Neural progenitor cell (in vitro differentiated cells): Measurements from ENCODE around the gene SEL1L3.

Source experiments
- EZH2 ChIP-seq: fragments of 200-600 bp; sonication (generic); IDR thresholded peaks from 2 replicates; pipeline ENCODE4 v1.6.1; 2017; ENCODE audit warnings: antibody characterized with exemption, mild to moderate bottlenecking, moderate library complexity
- EZH2phosphoT487 ChIP-seq: fragments of 200-600 bp; sonication (generic); IDR thresholded peaks from 2 replicates; pipeline ENCODE4 v1.6.1; 2017; ENCODE audit warnings: antibody characterized with exemption
- TF ChIP-seq, protein P1 (sequence below): fragments of 200-600 bp; sonication (generic); IDR thresholded peaks from 2 replicates; pipeline ENCODE4 v1.5.1; 2017; ENCODE audit warnings: antibody characterized with exemption, mild to moderate bottlenecking

DNA sequence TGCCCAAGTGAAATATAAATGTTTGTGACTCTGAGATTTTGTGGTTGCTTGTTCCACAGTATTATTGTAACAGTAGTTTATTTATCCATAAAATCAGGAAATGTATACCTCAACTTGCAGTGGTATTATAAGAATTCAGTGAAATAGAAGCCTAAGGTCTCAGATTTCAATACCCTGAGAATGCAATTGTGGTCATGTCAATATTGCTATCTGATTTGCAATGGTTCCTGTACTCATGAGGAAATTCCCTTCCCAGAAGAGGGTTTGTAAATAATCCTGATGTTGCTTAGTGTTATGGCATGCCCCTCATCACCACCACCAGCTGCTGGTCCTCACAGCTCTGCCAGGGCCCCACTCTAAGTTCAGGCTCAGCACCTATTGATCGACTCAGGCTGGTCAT is 139.4 kb downstream of the SEL1L3 start:
- TF ChIP-seq EZH2phosphoT487 (no peak), EZH2 (no peak)
- TF ChIP-seq, protein P1, sequence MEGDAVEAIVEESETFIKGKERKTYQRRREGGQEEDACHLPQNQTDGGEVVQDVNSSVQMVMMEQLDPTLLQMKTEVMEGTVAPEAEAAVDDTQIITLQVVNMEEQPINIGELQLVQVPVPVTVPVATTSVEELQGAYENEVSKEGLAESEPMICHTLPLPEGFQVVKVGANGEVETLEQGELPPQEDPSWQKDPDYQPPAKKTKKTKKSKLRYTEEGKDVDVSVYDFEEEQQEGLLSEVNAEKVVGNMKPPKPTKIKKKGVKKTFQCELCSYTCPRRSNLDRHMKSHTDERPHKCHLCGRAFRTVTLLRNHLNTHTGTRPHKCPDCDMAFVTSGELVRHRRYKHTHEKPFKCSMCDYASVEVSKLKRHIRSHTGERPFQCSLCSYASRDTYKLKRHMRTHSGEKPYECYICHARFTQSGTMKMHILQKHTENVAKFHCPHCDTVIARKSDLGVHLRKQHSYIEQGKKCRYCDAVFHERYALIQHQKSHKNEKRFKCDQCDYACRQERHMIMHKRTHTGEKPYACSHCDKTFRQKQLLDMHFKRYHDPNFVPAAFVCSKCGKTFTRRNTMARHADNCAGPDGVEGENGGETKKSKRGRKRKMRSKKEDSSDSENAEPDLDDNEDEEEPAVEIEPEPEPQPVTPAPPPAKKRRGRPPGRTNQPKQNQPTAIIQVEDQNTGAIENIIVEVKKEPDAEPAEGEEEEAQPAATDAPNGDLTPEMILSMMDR, result no peak
